Measurements from ENCODE around the gene SRPK3. TPM values are rescaled to one million over a fixed set of nuclear protein-coding genes. Genes with fewer than 3 reads are reported as not detected.
"Not testable (repeated sequence)": the region's sequence is repeated elsewhere in the genome, so short reads cannot be mapped to it uniquely, and the experiment has no call there.

Gene SRPK3
- total RNA-seq, 1 experiment from 2014 or later, result 1.6 TPM

- BruUV-seq (replicated peaks); H3K4me3 ChIP-seq (ENCODE audit: low read depth in 2 of 2, low read length in 2 of 2); H3K4me1 ChIP-seq (ENCODE audit: control insufficient read depth, insufficient read depth, low read length); ATAC-seq; DNase-seq (ENCODE audit: low read depth, low spot score); H3K36me3 ChIP-seq (ENCODE audit: control insufficient read depth, insufficient read depth, low read length); H3K9me3 ChIP-seq (ENCODE audit: control insufficient read depth, insufficient read depth, low read depth, low read length); intact Hi-C loops (cut with micrococcal nuclease; ENCODE audit: unreplicated experiment); H3K27me3 ChIP-seq (ENCODE audit: control insufficient read depth, insufficient read depth, low read length); POLR2A ChIA-PET; in situ Hi-C loops (cut with HindIII; ENCODE audit: low pct_unique_long_range_greater_than_20kb, low sequenced_read_pairs); H3K27ac ChIP-seq (ENCODE audit: low read length); CTCF ChIA-PET: not testable (repeated sequence)
These were observed 31.8 kb upstream of the SRPK3 start for GRCh38 chrX:153749017-153749416.

GRCh38 chrX:153750127-153750774 is 30.6 kb upstream of the SRPK3 start:
- ChIA-PET POLR2A (no interaction called here), CTCF (no interaction called here)
- no peaks in the 10 kb centered on the region for H3K9me3 ChIP-seq (ENCODE audit: control insufficient read depth, insufficient read depth, low read depth, low read length)
- H3K36me3 ChIP-seq (ENCODE audit: control insufficient read depth, insufficient read depth, low read length), result no peaks in the 10 kb centered on the region
- no peaks in the 10 kb centered on the region for H3K27me3 ChIP-seq (ENCODE audit: control insufficient read depth, insufficient read depth, low read length)
- BruUV-seq (replicated peaks), result no TSS peak
- TF ChIP-seq SIN3A (IDR thresholded peaks at IDR 0.05; ENCODE audit: borderline replicate concordance, insufficient read depth, low read depth, low read length) (no peak), TCF7L2 (IDR thresholded peaks at IDR 0.05; ENCODE audit: low read depth, low read length) (no peak), POLR2AphosphoS5 (IDR thresholded peaks at IDR 0.05; ENCODE audit: low read depth, low read length) (no peak), CTCF (IDR thresholded peaks at IDR 0.05) (no peak)
- intact Hi-C loops (cut with micrococcal nuclease; ENCODE audit: unreplicated experiment) (no loop called here), in situ Hi-C loops (cut with HindIII; ENCODE audit: low pct_unique_long_range_greater_than_20kb, low sequenced_read_pairs) (no loop called here)
- no peak overlapping the region for H3K4me3 ChIP-seq (ENCODE audit: low read depth in 2 of 2, low read length in 2 of 2)
- no peak overlapping the region for H3K27ac ChIP-seq (ENCODE audit: low read length)
- no peak for DNase-seq (ENCODE audit: low read depth, low spot score)
- no peaks in the 10 kb centered on the region for H3K4me1 ChIP-seq (ENCODE audit: control insufficient read depth, insufficient read depth, low read length)
- 0 out of 2 replicates have a peak, but pooled peaks have one; percentile 17 for ATAC-seq

DNA sequence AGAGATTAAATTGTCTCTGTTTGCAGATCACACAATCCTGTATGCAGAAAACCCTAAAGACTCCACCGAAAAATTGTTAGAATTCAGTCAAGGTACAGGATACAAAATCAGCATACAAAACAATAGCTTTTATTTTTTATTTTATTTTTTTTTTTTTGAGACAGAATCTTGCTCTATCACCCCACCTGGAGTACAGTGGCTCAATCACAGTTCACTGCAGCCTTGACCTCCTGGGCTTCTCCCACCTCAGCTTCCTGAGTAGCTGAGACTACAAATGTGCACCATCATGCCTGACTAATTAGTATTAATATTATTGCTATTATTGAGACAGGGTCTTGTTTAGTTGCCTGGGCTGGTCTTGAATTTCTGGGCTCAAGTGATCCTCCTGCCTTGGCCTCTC is 25.7 kb upstream of the SRPK3 start:
- POLR2A ChIA-PET, result interaction anchor here (0.6 kb wide), 1 partner anchor 11 kb away, joined by 3 read pairs; no protein-coding TSS in a partner anchor

More for the DNA sequence above, 25.7 kb upstream of the SRPK3 start:
- Histone ChIP-seq H3K27ac (ENCODE audit: low read length) (no peak overlapping the region), H3K36me3 (ENCODE audit: control insufficient read depth, insufficient read depth, low read length) (no peaks in the 10 kb centered on the region), H3K4me3 (ENCODE audit: low read depth in 2 of 2, low read length in 2 of 2) (no peak overlapping the region), H3K4me1 (ENCODE audit: control insufficient read depth, insufficient read depth, low read length) (no peaks in the 10 kb centered on the region), H3K27me3 (ENCODE audit: control insufficient read depth, insufficient read depth, low read length) (no peaks in the 10 kb centered on the region), H3K9me3 (ENCODE audit: control insufficient read depth, insufficient read depth, low read depth, low read length) (no peaks in the 10 kb centered on the region)
- DNase-seq (ENCODE audit: low read depth, low spot score) (no peak), ATAC-seq (no peak)
- TF ChIP-seq POLR2AphosphoS5 (IDR thresholded peaks at IDR 0.05; ENCODE audit: low read depth, low read length), result no peak
- no peak for TF ChIP-seq SIN3A (IDR thresholded peaks at IDR 0.05; ENCODE audit: borderline replicate concordance, insufficient read depth, low read depth, low read length)
- TF ChIP-seq REST (IDR thresholded peaks at IDR 0.05; ENCODE audit: insufficient read depth in 1 of 2, low read depth in 2 of 2, low read length in 1 of 2), result no peak
- no peak for TF ChIP-seq CTCF (IDR thresholded peaks at IDR 0.05)
- TF ChIP-seq TCF7L2 (IDR thresholded peaks at IDR 0.05; ENCODE audit: low read depth, low read length), result no peak
- intact Hi-C loops (cut with micrococcal nuclease; ENCODE audit: unreplicated experiment) (no loop called here), in situ Hi-C loops (cut with HindIII; ENCODE audit: low pct_unique_long_range_greater_than_20kb, low sequenced_read_pairs) (no loop called here)
- no TSS peak for BruUV-seq (replicated peaks)
- CTCF ChIA-PET, result no interaction called here

Measured in Panc1 (cell line).